ENCODE results near the gene PTGIR.

PTGIR gene

GRCh38 chr19:46648060-46648960 lies 23.4 kb upstream of the PTGIR start:
- no peak for TF ChIP-seq CTCF (IDR thresholded peaks at IDR 0.05)

GRCh38 chr19:46646402-46646801 lies 21.5 kb upstream of the PTGIR start:
- no peak for TF ChIP-seq CTCF (IDR thresholded peaks at IDR 0.05)

- TF ChIP-seq CTCF (IDR thresholded peaks at IDR 0.05), result no peak
Observed at GRCh38 chr19:46644720-46645119, 19.8 kb upstream of the PTGIR start.

- TF ChIP-seq CTCF (IDR thresholded peaks at IDR 0.05), result no peak
Observed at GRCh38 chr19:46640656-46641055, 15.8 kb upstream of the PTGIR start.

- no peak for TF ChIP-seq CTCF (IDR thresholded peaks at IDR 0.05)
Observed at GRCh38 chr19:46639358-46640182, 14.7 kb upstream of the PTGIR start.

GRCh38 chr19:46637224-46637623 lies 12.3 kb upstream of the PTGIR start:
- no peak for TF ChIP-seq CTCF (IDR thresholded peaks at IDR 0.05)

- TF ChIP-seq CTCF (IDR thresholded peaks at IDR 0.05), result no peak
Observed at GRCh38 chr19:46635920-46636761, 11.3 kb upstream of the PTGIR start, which contains the start of gene GNG8. Gene GNG8 (minus strand): TSS chr19:46636202. CDS start chr19:46634682, 1,520 bp downstream.

All from LNCAP (cell line).